ENCODE measurements around the gene SASH3.

Gene SASH3

DNA sequence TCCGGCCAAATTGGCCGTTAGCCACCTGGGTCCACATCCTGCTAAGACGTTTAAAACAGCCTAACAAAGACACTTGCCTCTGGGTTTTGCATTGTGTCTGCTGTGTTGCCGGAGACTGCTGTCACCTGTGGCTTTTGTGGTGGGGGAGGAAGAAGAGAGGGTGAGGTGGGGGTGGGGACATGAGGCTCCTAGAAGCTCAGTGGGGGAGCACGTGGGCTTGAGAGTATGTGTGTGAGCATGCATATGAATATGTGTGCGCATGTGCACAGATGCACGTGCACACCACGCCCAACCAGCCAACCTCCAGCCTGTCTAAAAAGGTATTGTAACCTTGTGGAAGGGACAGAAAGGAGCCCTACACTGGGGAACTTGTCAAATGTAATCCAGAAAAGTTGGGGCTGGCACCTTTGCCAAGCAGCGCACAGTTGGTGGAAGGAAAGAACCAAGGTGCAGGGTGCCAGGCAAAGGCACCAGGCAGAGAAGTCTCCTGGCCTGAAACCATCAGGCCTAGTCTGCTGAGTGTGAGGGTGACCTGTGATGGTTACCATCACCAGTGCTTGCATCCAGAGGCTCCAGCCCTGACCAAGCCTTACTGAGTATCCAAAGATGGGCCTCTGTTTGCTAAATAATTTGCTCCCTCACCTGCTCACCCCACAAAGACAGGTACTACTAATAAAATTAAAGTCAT is 10.1 kb upstream of the SASH3 start:
- no peak for DNase-seq (ENCODE audit: low read depth)
- H3K4me3 ChIP-seq (ENCODE audit: low read length): no peak overlapping the region
- TF ChIP-seq, protein P1, sequence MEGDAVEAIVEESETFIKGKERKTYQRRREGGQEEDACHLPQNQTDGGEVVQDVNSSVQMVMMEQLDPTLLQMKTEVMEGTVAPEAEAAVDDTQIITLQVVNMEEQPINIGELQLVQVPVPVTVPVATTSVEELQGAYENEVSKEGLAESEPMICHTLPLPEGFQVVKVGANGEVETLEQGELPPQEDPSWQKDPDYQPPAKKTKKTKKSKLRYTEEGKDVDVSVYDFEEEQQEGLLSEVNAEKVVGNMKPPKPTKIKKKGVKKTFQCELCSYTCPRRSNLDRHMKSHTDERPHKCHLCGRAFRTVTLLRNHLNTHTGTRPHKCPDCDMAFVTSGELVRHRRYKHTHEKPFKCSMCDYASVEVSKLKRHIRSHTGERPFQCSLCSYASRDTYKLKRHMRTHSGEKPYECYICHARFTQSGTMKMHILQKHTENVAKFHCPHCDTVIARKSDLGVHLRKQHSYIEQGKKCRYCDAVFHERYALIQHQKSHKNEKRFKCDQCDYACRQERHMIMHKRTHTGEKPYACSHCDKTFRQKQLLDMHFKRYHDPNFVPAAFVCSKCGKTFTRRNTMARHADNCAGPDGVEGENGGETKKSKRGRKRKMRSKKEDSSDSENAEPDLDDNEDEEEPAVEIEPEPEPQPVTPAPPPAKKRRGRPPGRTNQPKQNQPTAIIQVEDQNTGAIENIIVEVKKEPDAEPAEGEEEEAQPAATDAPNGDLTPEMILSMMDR (conservative IDR thresholded peaks at IDR 0.05; ENCODE audit: low read length): no peak

DNA sequence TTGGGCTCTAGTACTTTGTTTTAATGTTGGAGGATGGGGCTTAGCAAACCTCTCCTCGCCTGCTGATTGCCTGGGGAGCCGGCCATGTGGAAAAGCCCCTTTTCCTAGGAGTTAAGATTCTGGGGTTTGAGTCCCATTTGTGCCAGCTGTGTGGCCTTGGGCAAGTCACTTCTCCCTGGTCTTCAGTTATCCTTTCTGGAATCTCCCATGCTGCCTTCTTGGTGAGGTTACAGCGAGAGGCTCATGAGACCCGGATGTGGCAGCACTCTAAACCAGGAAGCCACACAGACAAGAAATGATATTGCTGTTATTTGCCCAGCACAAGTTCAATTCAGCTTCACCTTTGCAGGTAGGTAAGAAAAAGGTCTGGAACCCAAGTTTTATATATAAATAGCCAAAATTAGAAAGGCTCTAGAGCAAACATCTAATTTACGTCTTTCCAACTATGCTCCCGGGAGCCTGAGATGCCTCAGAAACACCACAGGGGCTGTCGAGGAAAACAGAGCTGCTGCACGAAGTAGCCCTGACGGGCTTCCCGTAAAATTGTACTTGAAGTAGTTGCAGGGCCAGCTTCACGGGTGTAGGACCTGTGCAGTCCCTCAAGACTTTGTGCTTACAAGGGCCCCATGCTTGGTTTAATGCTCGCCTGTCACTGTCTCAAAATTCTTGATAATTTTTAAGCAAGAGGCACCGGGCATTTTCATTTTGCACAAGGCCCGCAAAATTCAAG is 8.3 kb upstream of the SASH3 start:
- no peak for DNase-seq (ENCODE audit: low read depth)
- TF ChIP-seq, protein P1 (conservative IDR thresholded peaks at IDR 0.05; ENCODE audit: low read length): no peak
- no peak overlapping the region for H3K4me3 ChIP-seq (ENCODE audit: low read length)

DNA sequence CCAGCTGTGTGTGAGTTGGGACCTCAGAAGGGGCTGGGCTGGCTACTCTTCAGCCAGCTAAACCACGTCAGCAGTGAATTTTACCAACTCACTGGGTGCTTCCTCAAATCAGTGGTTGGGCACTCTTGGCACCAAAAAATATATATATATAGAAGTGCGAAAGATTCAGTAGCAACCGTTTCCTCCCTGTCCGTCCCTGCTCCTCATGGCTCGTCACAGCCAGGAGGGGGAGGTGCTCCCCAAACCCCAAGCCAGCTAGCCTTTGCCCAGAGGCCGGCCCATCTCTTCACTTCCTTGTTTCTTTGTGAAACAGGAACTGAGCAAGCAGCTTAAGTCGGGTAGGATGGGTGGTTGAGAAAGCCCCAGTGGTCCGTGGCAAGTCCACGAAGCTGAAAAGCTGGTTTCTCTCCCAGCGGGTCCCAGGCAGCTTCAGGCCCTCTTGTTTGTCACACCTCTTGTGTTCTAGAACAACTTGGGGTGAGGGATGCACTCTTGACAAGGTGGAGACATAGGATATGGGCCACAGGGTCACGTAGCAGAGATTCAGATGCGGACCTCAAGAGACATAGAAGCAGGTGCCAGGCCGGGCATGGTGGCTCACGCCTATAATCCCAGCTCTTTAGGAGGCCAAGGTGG is 6.8 kb upstream of the SASH3 start:
- TF ChIP-seq, protein P1 (conservative IDR thresholded peaks at IDR 0.05; ENCODE audit: low read length): no peak
- no peak for DNase-seq (ENCODE audit: low read depth)
- H3K4me3 ChIP-seq (ENCODE audit: low read length): no peak overlapping the region

DNA sequence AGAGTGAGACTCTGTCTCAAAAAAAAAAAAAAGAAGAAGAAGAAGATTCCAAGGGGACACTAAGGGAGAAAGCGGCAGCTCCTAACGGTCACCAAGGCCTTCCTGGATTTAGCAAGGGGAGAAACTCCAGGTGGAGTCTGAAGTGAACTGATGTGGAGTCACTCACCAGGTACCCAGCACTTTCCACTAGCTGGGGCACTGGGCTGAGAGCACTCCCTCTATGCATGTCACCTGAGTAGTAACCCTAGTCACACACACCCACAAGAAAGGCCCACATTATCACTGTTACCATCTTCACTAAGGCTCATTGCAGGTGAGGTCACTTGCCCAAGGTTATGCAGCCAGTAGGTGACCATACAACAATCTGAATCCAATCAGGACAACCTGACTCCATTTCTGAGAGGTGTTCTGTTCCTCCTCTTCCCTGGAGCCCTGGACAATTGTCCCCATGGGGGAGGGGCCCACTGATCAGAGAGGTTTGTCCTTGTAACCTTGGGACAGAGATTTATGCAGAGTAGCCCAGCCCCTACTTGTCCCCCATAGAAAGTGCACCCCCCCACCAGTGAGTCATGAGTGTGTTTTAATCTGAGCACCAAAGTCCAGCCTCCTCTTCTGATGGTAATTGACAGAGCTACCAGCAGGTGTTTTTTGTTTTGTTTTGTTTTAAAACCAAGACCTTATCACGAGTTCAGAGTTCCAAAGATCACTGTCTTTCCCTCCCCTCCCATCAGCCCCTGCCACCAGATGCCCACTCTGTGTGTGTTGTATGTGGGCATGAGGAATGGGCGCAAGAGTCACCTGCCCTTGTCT is 5.9 kb upstream of the SASH3 start:
- no peak for DNase-seq (ENCODE audit: low read depth)
- TF ChIP-seq, protein P1 (conservative IDR thresholded peaks at IDR 0.05; ENCODE audit: low read length): no peak
- H3K4me3 ChIP-seq (ENCODE audit: low read length): no peak overlapping the region

DNA sequence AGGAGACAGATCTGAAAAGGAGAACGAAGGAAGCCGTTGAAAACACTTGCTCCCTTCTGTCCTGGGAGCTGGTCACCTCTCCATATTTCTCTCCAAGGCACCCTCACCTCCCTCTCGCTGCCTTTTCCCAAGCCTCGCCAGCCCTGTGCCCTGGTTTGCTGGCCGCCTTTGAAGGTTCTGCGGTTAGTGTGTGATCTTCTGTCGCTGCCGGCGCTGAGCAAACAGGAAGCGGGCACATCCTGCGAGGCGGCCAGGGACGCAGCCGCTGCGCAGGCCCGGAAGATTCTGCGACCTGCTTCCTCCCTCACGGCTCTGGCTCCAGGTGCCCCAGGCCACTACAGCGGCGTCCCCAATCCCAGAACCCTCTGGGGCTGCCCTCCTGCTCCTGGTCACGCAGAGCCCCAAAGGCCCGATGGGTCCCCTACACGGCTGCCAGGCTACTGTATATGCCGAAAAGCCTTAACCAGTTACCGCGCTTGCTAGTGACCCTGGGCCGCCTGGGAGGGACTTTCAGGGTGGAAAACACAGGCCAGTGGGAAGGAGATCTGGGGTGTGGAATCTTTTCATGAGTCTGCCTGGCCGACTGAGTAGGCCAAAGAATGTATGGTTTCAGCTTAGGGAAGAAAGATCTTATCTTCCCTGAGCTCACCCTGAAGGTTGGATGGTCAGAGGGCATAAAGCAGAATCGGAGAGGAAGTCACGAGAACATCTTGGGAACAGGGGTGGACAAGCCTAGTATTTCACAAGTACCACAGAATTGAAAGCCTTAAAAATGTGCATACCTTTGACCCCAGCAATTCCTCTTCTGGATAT is 2.3 kb upstream of the SASH3 start:
- TF ChIP-seq, protein P1 (conservative IDR thresholded peaks at IDR 0.05; ENCODE audit: low read length): no peak
- no peak for DNase-seq (ENCODE audit: low read depth)
- H3K4me3 ChIP-seq (ENCODE audit: low read length): no peak overlapping the region

DNA sequence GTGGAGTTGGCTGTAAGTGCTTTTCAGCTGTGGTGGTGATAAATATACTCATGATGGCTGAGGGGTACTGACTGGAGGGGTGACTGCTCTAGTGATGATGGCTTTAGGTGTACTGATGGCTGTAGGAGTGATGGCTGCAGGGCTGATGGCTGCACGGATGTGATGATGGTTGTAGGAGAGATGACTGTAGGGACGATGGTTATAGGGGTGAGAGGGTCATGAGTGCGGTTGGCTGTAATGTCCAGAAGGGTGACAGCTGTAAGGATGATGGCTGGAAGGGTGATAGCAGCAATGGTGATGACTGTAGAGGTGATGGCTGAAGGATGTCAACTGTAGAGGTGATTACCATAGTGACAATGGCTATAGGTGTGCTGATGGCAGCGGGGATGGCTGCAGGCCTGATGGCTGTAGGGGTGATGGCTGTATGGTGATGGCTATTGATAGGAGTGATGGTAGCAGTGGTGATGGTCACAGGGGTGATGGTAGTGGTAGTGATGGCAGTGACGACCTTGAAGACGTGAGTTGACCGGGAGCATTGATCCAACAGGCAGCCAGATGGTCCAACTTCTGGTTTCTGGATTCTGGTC is 570 bp upstream of the SASH3 start:
- TF ChIP-seq, protein P1 (conservative IDR thresholded peaks at IDR 0.05; ENCODE audit: low read length): no peak
- H3K4me3 ChIP-seq (ENCODE audit: low read length): no peak overlapping the region
- DNase-seq (ENCODE audit: low read depth): no peak

Measured in AG10803 (cell line).